Esophagus squamous epithelium (tissue), 5 donors: ENCODE results near the gene ACHE. TPM values are rescaled to one million over a fixed set of nuclear protein-coding genes. Genes with fewer than 3 reads are reported as not detected.

Experiments used
- DNase-seq: peaks from one replicate; lab custom pipeline; 2025; lab: John Stamatoyannopoulos, UW
- H3K27ac ChIP-seq, 4 donors: fragments of 200-600 bp; sonication (generic); one replicate each; pipeline ENCODE4 v1.5.1; 2016 to 2019; ENCODE audit warnings: mild to moderate bottlenecking in 1 of 4
- H3K27me3 ChIP-seq, 4 donors: fragments of 200-600 bp; sonication (generic); 1 replicate in 3 of 4; 2 replicates in 1 of 4; pipeline versions ENCODE4 v1.5.1 to v1.6.0; 2017 to 2021; ENCODE audit warnings: antibody characterized with exemption in 1 of 4
- H3K36me3 ChIP-seq, 3 donors: fragments of 200-600 bp; sonication (generic); one replicate each; pipeline ENCODE4 v1.5.1; 2016 to 2019
- H3K4me1 ChIP-seq, 3 donors: fragments of 200-600 bp; sonication (generic); one replicate each; pipeline ENCODE4 v1.5.1; 2017 to 2019
- H3K4me3 ChIP-seq, 4 donors: fragments of 200-600 bp; sonication (generic); 1 replicate in 3 of 4; 2 replicates in 1 of 4; pipeline ENCODE4 v1.5.1; 2016 to 2019; ENCODE audit warnings: mild to moderate bottlenecking in 2 of 4, moderate library complexity in 1 of 4
- H3K9me3 ChIP-seq, 3 donors: fragments of 200-600 bp; sonication (generic); one replicate each; pipeline ENCODE4 v1.5.1; 2016 to 2019
- POLR2A ChIP-seq, 4 donors: fragments of 450-650 bp; IDR thresholded peaks; one replicate each; pipeline ENCODE4 v1.6.1; 2017; ENCODE audit warnings: antibody characterized with exemption in 4 of 4, mild to moderate bottlenecking in 4 of 4, moderate library complexity in 3 of 4
- WGBS, 2 donors: methylation state at CpG; one replicate each; pipeline ENCODE4 v1.1.5; 2018; 5-methylcytosine and 5-hydroxymethylcytosine counted together
- intact Hi-C: fragments of 100-400 bp; cut with DNase I; formaldehyde crosslinking; loops from one replicate; pipeline ENCODE4 v1.15.0; 2022
- total RNA-seq, 4 donors: library from RNA; depleted of rRNA; stranded (reverse); fragments of >200 nt; gene quantifications; one replicate each; pipeline ENCODE4 v1.1.0, GENCODE V29; 2016
- TF ChIP-seq, protein P1 (sequence below), 6 experiments: fragments of 450-650 bp in 4 of 6; fragments of 200-600 bp in 2 of 6; sonication (generic) in 2 of 6; IDR thresholded peaks; one replicate each; pipeline ENCODE4 v1.5.1; 2016 to 2019; ENCODE audit warnings: antibody characterized with exemption in 6 of 6, mild to moderate bottlenecking in 4 of 6, moderate library complexity in 4 of 6
- donor health status: DM: yes; HTN: yes; CAD: no.

The ACHE gene
- total RNA-seq, 4 donors from 2014 or later: 0.22 to 1.5 (median 1.3) TPM

DNA sequence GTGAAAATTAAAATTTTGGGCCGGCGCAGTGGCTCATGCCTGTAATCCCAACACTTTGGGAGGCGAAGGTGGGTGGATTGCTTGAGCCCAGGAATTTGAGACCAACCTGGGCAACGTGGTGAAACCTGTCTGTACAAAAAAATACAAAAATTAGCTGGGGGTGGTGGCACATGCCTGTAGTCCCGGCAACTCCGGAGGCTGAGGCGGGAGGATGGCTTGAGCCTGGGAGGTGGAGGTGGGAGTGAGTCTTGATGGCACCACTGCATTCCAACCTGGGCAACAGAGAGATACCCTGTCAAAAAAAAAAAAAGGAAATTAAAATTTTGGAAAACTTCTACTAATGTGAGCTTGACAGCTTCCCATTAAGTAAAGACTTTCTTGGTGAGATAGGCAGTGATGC is 17.7 kb downstream of the ACHE start:
- 51 to 73% methylated on average over 4 to 7 of the region's 7 CpGs for WGBS, 2 donors
- peaks cover 8 to 65% (median 36%) of the 10 kb centered on the region in 3 donors for H3K4me1 ChIP-seq
- no peaks in the 10 kb centered on the region for H3K27me3 ChIP-seq
- intact Hi-C loops: no loop called here
- H3K27ac ChIP-seq: peak overlapping the region in 1 of 4 donors; percentile 1
- DNase-seq: no peak
- no peak overlapping the region for H3K4me3 ChIP-seq
- no peak for TF ChIP-seq POLR2A (IDR thresholded peaks at IDR 0.05)
- TF ChIP-seq, protein P1, sequence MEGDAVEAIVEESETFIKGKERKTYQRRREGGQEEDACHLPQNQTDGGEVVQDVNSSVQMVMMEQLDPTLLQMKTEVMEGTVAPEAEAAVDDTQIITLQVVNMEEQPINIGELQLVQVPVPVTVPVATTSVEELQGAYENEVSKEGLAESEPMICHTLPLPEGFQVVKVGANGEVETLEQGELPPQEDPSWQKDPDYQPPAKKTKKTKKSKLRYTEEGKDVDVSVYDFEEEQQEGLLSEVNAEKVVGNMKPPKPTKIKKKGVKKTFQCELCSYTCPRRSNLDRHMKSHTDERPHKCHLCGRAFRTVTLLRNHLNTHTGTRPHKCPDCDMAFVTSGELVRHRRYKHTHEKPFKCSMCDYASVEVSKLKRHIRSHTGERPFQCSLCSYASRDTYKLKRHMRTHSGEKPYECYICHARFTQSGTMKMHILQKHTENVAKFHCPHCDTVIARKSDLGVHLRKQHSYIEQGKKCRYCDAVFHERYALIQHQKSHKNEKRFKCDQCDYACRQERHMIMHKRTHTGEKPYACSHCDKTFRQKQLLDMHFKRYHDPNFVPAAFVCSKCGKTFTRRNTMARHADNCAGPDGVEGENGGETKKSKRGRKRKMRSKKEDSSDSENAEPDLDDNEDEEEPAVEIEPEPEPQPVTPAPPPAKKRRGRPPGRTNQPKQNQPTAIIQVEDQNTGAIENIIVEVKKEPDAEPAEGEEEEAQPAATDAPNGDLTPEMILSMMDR (IDR thresholded peaks at IDR 0.05): no peak
- H3K9me3 ChIP-seq: no peaks in the 10 kb centered on the region
- peaks cover 11 to 78% (median 20%) of the 10 kb centered on the region in 3 donors for H3K36me3 ChIP-seq

- Histone ChIP-seq H3K9me3 (no peaks in the 10 kb centered on the region), H3K27ac (peak overlapping the region; percentile 97 to 99 (median 98)), H3K36me3 (peaks cover 7 to 78% (median 8%) of the 10 kb centered on the region in 3 donors), H3K27me3 (no peaks in the 10 kb centered on the region), H3K4me1 (peaks cover 8 to 60% (median 36%) of the 10 kb centered on the region in 3 donors), H3K4me3 (peak overlapping the region; percentile 86 to 100 (median 96))
- intact Hi-C loops: no loop called here
- DNase-seq: no peak
- WGBS, 2 donors: 0% methylated on average over 11 to 21 of the region's 39 CpGs
- no peak for TF ChIP-seq POLR2A (IDR thresholded peaks at IDR 0.05)
- TF ChIP-seq, protein P1 (IDR thresholded peaks at IDR 0.05): no peak
These were observed 20.3 kb downstream of the ACHE start for GRCh38 chr7:100875356-100875751.

- H3K27ac ChIP-seq: peak within 1 kb of the TSS; percentile 97 to 99 (median 98)
- TF ChIP-seq POLR2A (IDR thresholded peaks at IDR 0.05): peak in 3 of 4 donors; percentile 74 to 96 (median 90)
- TF ChIP-seq, protein P1 (IDR thresholded peaks at IDR 0.05): peak; percentile 42 to 87 (median 70)
- 0 to 1% methylated on average over 6 to 43 of the region's 79 CpGs for WGBS, 2 donors
- intact Hi-C loops: no loop called here
- no peaks in the 10 kb centered on the region for H3K9me3 ChIP-seq
- peak within 1 kb of the TSS; percentile 86 to 100 (median 96) for H3K4me3 ChIP-seq
- peak; percentile 95 for DNase-seq
- H3K27me3 ChIP-seq: no peaks in the 10 kb centered on the region
- H3K4me1 ChIP-seq: peaks cover 8 to 59% (median 36%) of the 10 kb centered on the region in 3 donors
- H3K36me3 ChIP-seq: peaks cover 7 to 78% (median 8%) of the 10 kb centered on the region in 3 donors
These were observed 20.9 kb downstream of the ACHE start, which contains the start of gene SRRT for GRCh38 chr7:100874577-100875355. Gene SRRT (plus strand): TSS chr7:100875103. CDS start chr7:100875591, 488 bp downstream.

GRCh38 chr7:100874300-100874576 is 21.4 kb downstream of the ACHE start:
- intact Hi-C loops: no loop called here
- peaks cover 8 to 61% (median 40%) of the 10 kb centered on the region in 3 donors for H3K4me1 ChIP-seq
- peak overlapping the region; percentile 86 to 100 (median 96) for H3K4me3 ChIP-seq
- H3K36me3 ChIP-seq: peaks cover 7 to 77% (median 8%) of the 10 kb centered on the region in 3 donors
- no peak for DNase-seq
- H3K9me3 ChIP-seq: no peaks in the 10 kb centered on the region
- H3K27ac ChIP-seq: peak overlapping the region; percentile 97 to 99 (median 98)
- TF ChIP-seq, protein P1 (IDR thresholded peaks at IDR 0.05): no peak
- no peak for TF ChIP-seq POLR2A (IDR thresholded peaks at IDR 0.05)
- no peaks in the 10 kb centered on the region for H3K27me3 ChIP-seq
- 28% methylated on average over 6 of the region's 8 CpGs; no CpG with 5 or more reads in 1 of the 2 donors for WGBS, 2 donors
